Activated T-helper 1 cell treated with anti-CD3 and anti-CD28 coated beads, Interleukin-12 subunit alpha, Interleukin-12 subunit beta, Interleukin-2, Interleukin-4 antibody, amounts not matched to agents 30 ng/mL and 10 ng/mL and 1 ng/mL, durations not matched to agents 14 hours and 24 hours and 36 hours (primary cell): ENCODE measurements around the gene SMS. TPM values are rescaled to one million over a fixed set of nuclear protein-coding genes. Genes with fewer than 3 reads are reported as not detected.

Source experiments
- DNase-seq: peaks from one replicate; pipeline ENCODE4 v3.0.0; 2021; ENCODE audit warnings: low spot score
- H3K27ac Mint-ChIP-seq: one replicate; pipeline ENCODE4 v1.8.0; 2021; ENCODE audit warnings: mild to moderate bottlenecking, mixed read lengths
- H3K27me3 Mint-ChIP-seq: one replicate; pipeline ENCODE4 v1.8.0; 2022; ENCODE audit warnings: mild to moderate bottlenecking, moderate library complexity, mixed read lengths; ENCODE audit not compliant: insufficient read depth
- H3K36me3 Mint-ChIP-seq: one replicate; pipeline ENCODE4 v1.8.0; 2021; ENCODE audit warnings: low read depth, mixed read lengths
- H3K4me1 Mint-ChIP-seq: one replicate; pipeline ENCODE4 v1.8.0; 2021; ENCODE audit warnings: low read depth, mixed read lengths
- H3K4me3 Mint-ChIP-seq: one replicate; pipeline ENCODE4 v1.8.0; 2021; ENCODE audit warnings: mild to moderate bottlenecking, moderate library complexity, mixed read lengths
- H3K9me3 Mint-ChIP-seq: one replicate; pipeline ENCODE4 v1.8.0; 2021; ENCODE audit warnings: mixed read lengths
- intact Hi-C: fragments of 100-400 bp; cut with micrococcal nuclease; formaldehyde crosslinking; loops from one replicate; pipeline ENCODE4 v1.15.1; 2024
- total RNA-seq: library from RNA; stranded (reverse); gene quantifications from 2 replicates; pipeline ENCODE4 v1.2.3, GENCODE V29; 2022

Gene SMS
- total RNA-seq, 1 donor from 2014 or later: 144 TPM

GRCh38 chrX:21972721-21973120, 32.2 kb downstream of the SMS start:
- Mint-ChIP-seq H3K4me1 (peaks cover 45% of the 10 kb centered on the region), H3K4me3 (peak overlapping the region; percentile 72), H3K36me3 (peaks cover 35% of the 10 kb centered on the region), H3K27ac (peak overlapping the region; percentile 90), H3K9me3 (no peaks in the 10 kb centered on the region), H3K27me3 (no peaks in the 10 kb centered on the region)
- DNase-seq: peak; percentile 20
- intact Hi-C loops: loop anchor here (5.0 to 10.0 kb wide), 2 partner anchors 598 to 1445 kb away; partner anchors contain the start of gene CNKSR2

GRCh38 chrX:21973321-21974010, 33.0 kb downstream of the SMS start:
- H3K27ac Mint-ChIP-seq: peak overlapping the region; percentile 84
- peak overlapping the region; percentile 68 for H3K4me3 Mint-ChIP-seq
- H3K9me3 Mint-ChIP-seq: no peaks in the 10 kb centered on the region
- H3K36me3 Mint-ChIP-seq: peaks cover 37% of the 10 kb centered on the region
- H3K4me1 Mint-ChIP-seq: peaks cover 45% of the 10 kb centered on the region
- H3K27me3 Mint-ChIP-seq: no peaks in the 10 kb centered on the region
- no peak for DNase-seq
- intact Hi-C loops: loop anchor here (1.0 to 10.0 kb wide), 4 partner anchors 32 to 1446 kb away; partner anchors contain the start of genes CNKSR2 and MBTPS2

- intact Hi-C loops: loop anchor here (1.0 to 10.0 kb wide), 4 partner anchors 33 to 1447 kb away; partner anchors contain the start of genes CNKSR2 and MBTPS2
- no peak for DNase-seq
- Mint-ChIP-seq H3K4me1 (peaks cover 45% of the 10 kb centered on the region), H3K27ac (peak overlapping the region; percentile 84), H3K36me3 (peaks cover 38% of the 10 kb centered on the region), H3K27me3 (no peaks in the 10 kb centered on the region), H3K9me3 (no peaks in the 10 kb centered on the region), H3K4me3 (peak overlapping the region; percentile 68)
Measured at GRCh38 chrX:21974011-21974385, 33.5 kb downstream of the SMS start.

GRCh38 chrX:21975242-21975641, 34.7 kb downstream of the SMS start:
- Mint-ChIP-seq H3K9me3 (no peaks in the 10 kb centered on the region), H3K4me3 (no peak overlapping the region), H3K4me1 (peaks cover 45% of the 10 kb centered on the region), H3K36me3 (peaks cover 43% of the 10 kb centered on the region), H3K27me3 (no peaks in the 10 kb centered on the region), H3K27ac (no peak overlapping the region)
- DNase-seq: no peak
- intact Hi-C loops: loop anchor here (10.0 kb wide), 1 partner anchor 600 kb away; the partner anchor contains the start of gene CNKSR2

GRCh38 chrX:21975812-21976211, 35.3 kb downstream of the SMS start:
- H3K27ac Mint-ChIP-seq: peak overlapping the region; percentile 9
- H3K27me3 Mint-ChIP-seq: no peaks in the 10 kb centered on the region
- H3K4me3 Mint-ChIP-seq: no peak overlapping the region
- H3K4me1 Mint-ChIP-seq: peaks cover 45% of the 10 kb centered on the region
- no peaks in the 10 kb centered on the region for H3K9me3 Mint-ChIP-seq
- DNase-seq: no peak
- intact Hi-C loops: loop anchor here (10.0 kb wide), 1 partner anchor 601 kb away; the partner anchor contains the start of gene CNKSR2
- peaks cover 43% of the 10 kb centered on the region for H3K36me3 Mint-ChIP-seq

GRCh38 chrX:21978346-21978745, 37.8 kb downstream of the SMS start:
- Mint-ChIP-seq H3K27ac (no peak overlapping the region), H3K4me3 (no peak overlapping the region), H3K36me3 (peaks cover 29% of the 10 kb centered on the region), H3K9me3 (no peaks in the 10 kb centered on the region), H3K27me3 (no peaks in the 10 kb centered on the region), H3K4me1 (peaks cover 26% of the 10 kb centered on the region)
- intact Hi-C loops: loop anchor here (10.0 kb wide), 1 partner anchor 604 kb away; the partner anchor contains the start of gene CNKSR2
- no peak for DNase-seq

- intact Hi-C loops: loop anchor here (10.0 kb wide), 2 partner anchors 282 to 1682 kb away; partner anchors contain the start of gene PRDX4
- Mint-ChIP-seq H3K9me3 (no peaks in the 10 kb centered on the region), H3K27me3 (no peaks in the 10 kb centered on the region), H3K4me1 (peaks cover 7% of the 10 kb centered on the region), H3K36me3 (peaks cover 26% of the 10 kb centered on the region), H3K27ac (no peak overlapping the region), H3K4me3 (no peak overlapping the region)
- no peak for DNase-seq
Measured at GRCh38 chrX:21982311-21982710, 41.8 kb downstream of the SMS start.

GRCh38 chrX:21985332-21985777, 44.8 kb downstream of the SMS start:
- Mint-ChIP-seq H3K9me3 (no peaks in the 10 kb centered on the region), H3K4me3 (no peak overlapping the region), H3K36me3 (peaks cover 26% of the 10 kb centered on the region), H3K27ac (no peak overlapping the region), H3K4me1 (peaks cover 20% of the 10 kb centered on the region), H3K27me3 (no peaks in the 10 kb centered on the region)
- peak; percentile 36 for DNase-seq
- intact Hi-C loops: loop anchor here (1.0 to 10.0 kb wide), 4 partner anchors 151 to 1679 kb away; partner anchors contain the start of gene PRDX4

- H3K27me3 Mint-ChIP-seq: no peaks in the 10 kb centered on the region
Measured at GRCh38 chrX:21986596-21986995, 46.1 kb downstream of the SMS start.

GRCh38 chrX:21989384-21989783, 48.9 kb downstream of the SMS start:
- no peaks in the 10 kb centered on the region for H3K9me3 Mint-ChIP-seq
- peaks cover 37% of the 10 kb centered on the region for H3K4me1 Mint-ChIP-seq
- intact Hi-C loops: loop anchor here (1.0 to 10.0 kb wide), 6 partner anchors 37 to 1675 kb away; partner anchors contain the start of gene PRDX4
- DNase-seq: no peak
- H3K36me3 Mint-ChIP-seq: peaks cover 38% of the 10 kb centered on the region
- H3K27ac Mint-ChIP-seq: peak overlapping the region; percentile 63
- H3K4me3 Mint-ChIP-seq: no peak overlapping the region
- H3K27me3 Mint-ChIP-seq: no peaks in the 10 kb centered on the region

More at GRCh38 chrX:21986596-21986995, 46.1 kb downstream of the SMS start:
- DNase-seq: no peak
- H3K27ac Mint-ChIP-seq: no peak overlapping the region
- intact Hi-C loops: loop anchor here (10.0 kb wide), 2 partner anchors 278 to 1678 kb away; partner anchors contain the start of gene PRDX4
- peaks cover 31% of the 10 kb centered on the region for H3K36me3 Mint-ChIP-seq
- H3K9me3 Mint-ChIP-seq: no peaks in the 10 kb centered on the region
- H3K4me3 Mint-ChIP-seq: no peak overlapping the region
- H3K4me1 Mint-ChIP-seq: peaks cover 28% of the 10 kb centered on the region

- Mint-ChIP-seq H3K4me3 (no peak overlapping the region), H3K4me1 (peaks cover 30% of the 10 kb centered on the region), H3K27ac (peak overlapping the region; percentile 89), H3K27me3 (no peaks in the 10 kb centered on the region), H3K9me3 (no peaks in the 10 kb centered on the region), H3K36me3 (peaks cover 44% of the 10 kb centered on the region)
- intact Hi-C loops: no loop called here
- no peak for DNase-seq
Measured at GRCh38 chrX:21990832-21991231, 50.3 kb downstream of the SMS start.

- no peaks in the 10 kb centered on the region for H3K9me3 Mint-ChIP-seq
- no peak for DNase-seq
- H3K27me3 Mint-ChIP-seq: no peaks in the 10 kb centered on the region
- intact Hi-C loops: no loop called here
- peak overlapping the region; percentile 58 for H3K27ac Mint-ChIP-seq
- peaks cover 36% of the 10 kb centered on the region for H3K4me1 Mint-ChIP-seq
- H3K4me3 Mint-ChIP-seq: no peak overlapping the region
- peaks cover 46% of the 10 kb centered on the region for H3K36me3 Mint-ChIP-seq
Measured at GRCh38 chrX:21991504-21991903, 51.0 kb downstream of the SMS start.

GRCh38 chrX:21993265-21993664, 52.8 kb downstream of the SMS start:
- no peak for DNase-seq
- no peaks in the 10 kb centered on the region for H3K9me3 Mint-ChIP-seq
- H3K4me3 Mint-ChIP-seq: no peak overlapping the region
- intact Hi-C loops: no loop called here
- no peaks in the 10 kb centered on the region for H3K27me3 Mint-ChIP-seq
- H3K4me1 Mint-ChIP-seq: peaks cover 48% of the 10 kb centered on the region
- no peak overlapping the region for H3K27ac Mint-ChIP-seq
- peaks cover 48% of the 10 kb centered on the region for H3K36me3 Mint-ChIP-seq
